DOHH2 (cell line): ENCODE results near the gene RLN3.
A peak's percentile ranks its signal among the peaks of the same experiment; 100 is the strongest.

Source experiments
- H3F3A ChIP-seq: fragments of 200-600 bp; sonication (generic), shearing (Covaris generic); 2 replicates; pipeline ENCODE4 v1.6.0; 2016; ENCODE audit warnings: antibody characterized with exemption, mild to moderate bottlenecking; ENCODE audit not compliant: control insufficient read depth, insufficient read depth
- H3K27ac ChIP-seq: fragments of 200-600 bp; sonication (generic); 2 replicates; pipeline ENCODE4 v1.5.1; 2014; ENCODE audit warnings: low read depth, mild to moderate bottlenecking, low read length, moderate library complexity
- H3K27me3 ChIP-seq: fragments of 200-600 bp; sonication (generic); 2 replicates; pipeline ENCODE4 v1.6.1; 2014; ENCODE audit warnings: mild to moderate bottlenecking, low read length, mixed read lengths; ENCODE audit not compliant: control insufficient read depth
- H3K36me3 ChIP-seq: fragments of 200-600 bp; sonication (generic); 2 replicates; pipeline ENCODE4 v1.6.1; 2014; ENCODE audit warnings: mild to moderate bottlenecking, low read length, moderate library complexity, mixed read lengths; ENCODE audit not compliant: control insufficient read depth
- H3K4me1 ChIP-seq: fragments of 200-600 bp; sonication (generic); 2 replicates; pipeline ENCODE4 v1.6.1; 2014; ENCODE audit warnings: mild to moderate bottlenecking, low read length, mixed read lengths; ENCODE audit not compliant: control insufficient read depth
- H3K4me2 ChIP-seq: fragments of 200-600 bp; sonication (generic); 2 replicates; pipeline ENCODE4 v1.6.0; 2014; ENCODE audit warnings: mild to moderate bottlenecking, low read length, moderate library complexity
- H3K4me3 ChIP-seq: fragments of 200-600 bp; sonication (generic); 2 replicates; pipeline ENCODE4 v1.5.1; 2014; ENCODE audit warnings: mild to moderate bottlenecking, low read length, mixed read lengths
- H3K79me2 ChIP-seq: fragments of 200-600 bp; sonication (generic); 2 replicates; pipeline ENCODE4 v1.6.1; 2014; ENCODE audit warnings: mild to moderate bottlenecking, low read length, mixed read lengths; ENCODE audit not compliant: control insufficient read depth
- H3K9me2 ChIP-seq: fragments of 200-600 bp; sonication (generic); replicated peaks from 2 replicates; pipeline ENCODE4 v1.6.1; 2014; ENCODE audit warnings: mild to moderate bottlenecking, low read length, mixed read lengths; ENCODE audit not compliant: control insufficient read depth
- H3K9me3 ChIP-seq: fragments of 200-600 bp; sonication (generic); 2 replicates; pipeline ENCODE4 v1.6.1; 2014; ENCODE audit warnings: antibody characterized with exemption, low read length, mixed read lengths; ENCODE audit not compliant: control insufficient read depth, insufficient read depth
- H4K20me1 ChIP-seq: fragments of 200-600 bp; sonication (generic); 2 replicates; pipeline ENCODE4 v1.6.0; 2014; ENCODE audit warnings: low read depth, mild to moderate bottlenecking, antibody characterized with exemption, low read length, moderate library complexity; ENCODE audit not compliant: control insufficient read depth, insufficient read depth
- EZH2phosphoT487 ChIP-seq: fragments of 200-600 bp; sonication (generic); IDR thresholded peaks from 2 replicates; pipeline ENCODE4 v1.6.1; 2017; ENCODE audit warnings: borderline replicate concordance, mild to moderate bottlenecking, antibody characterized with exemption, low read length, moderate library complexity, mixed read lengths
- TF ChIP-seq, protein P1 (sequence below): fragments of 200-600 bp; sonication (generic); IDR thresholded peaks from one replicate; pipeline ENCODE4 v1.5.1; 2014; ENCODE audit warnings: antibody characterized with exemption, mild to moderate bottlenecking, low read depth, low read length; ENCODE audit not compliant: poor library complexity, severe bottlenecking

Gene RLN3

DNA sequence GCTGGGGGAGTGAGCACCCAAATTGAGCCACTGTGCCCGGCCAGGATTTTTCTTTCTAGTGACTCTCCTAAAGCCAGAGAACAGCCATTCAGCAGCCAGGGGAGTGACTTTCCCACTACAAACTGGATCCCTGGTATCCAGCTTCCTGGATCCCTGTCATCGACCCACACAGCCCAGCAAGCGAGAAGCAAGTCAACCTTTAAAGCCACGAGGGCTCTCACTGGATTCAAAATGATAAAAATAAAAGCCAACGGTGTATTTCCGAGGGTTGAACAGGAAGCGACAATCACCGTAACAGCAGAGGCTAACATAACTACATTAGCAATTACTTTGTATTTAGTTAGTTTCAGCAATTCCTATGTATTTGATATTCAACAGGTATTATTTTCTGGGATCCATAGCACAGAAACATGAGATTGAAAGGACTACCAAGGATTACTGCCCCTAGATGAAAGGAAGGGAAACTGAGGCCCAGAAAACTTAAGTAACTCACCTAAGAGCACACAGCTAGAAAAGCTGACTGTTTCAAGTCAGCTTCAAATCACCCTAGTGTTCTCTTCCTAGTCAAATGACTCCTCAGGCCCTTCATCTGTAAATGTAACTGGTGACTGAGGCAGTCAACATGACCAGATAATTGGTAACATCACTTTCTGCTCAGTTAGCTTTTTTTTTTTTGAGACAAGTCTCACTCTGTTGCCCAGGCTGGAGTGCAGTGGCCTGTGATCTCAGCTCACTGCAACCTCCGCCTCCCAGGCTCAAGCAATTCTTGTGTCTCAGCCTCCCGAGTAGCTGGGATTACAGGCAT, 24.5 kb upstream of the RLN3 start:
- peak overlapping the region; percentile 94 for H3K4me2 ChIP-seq
- H3K9me2 ChIP-seq, result no peaks in the 10 kb centered on the region
- peaks cover 28% of the 10 kb centered on the region for H3F3A ChIP-seq
- peaks cover 62% of the 10 kb centered on the region for H3K4me1 ChIP-seq
- peaks cover 24% of the 10 kb centered on the region for H3K36me3 ChIP-seq
- H3K4me3 ChIP-seq, result peak overlapping the region; percentile 84
- H3K79me2 ChIP-seq, result peaks cover 61% of the 10 kb centered on the region
- H4K20me1 ChIP-seq, result no peaks in the 10 kb centered on the region
- TF ChIP-seq EZH2phosphoT487, result no peak
- TF ChIP-seq, protein P1, sequence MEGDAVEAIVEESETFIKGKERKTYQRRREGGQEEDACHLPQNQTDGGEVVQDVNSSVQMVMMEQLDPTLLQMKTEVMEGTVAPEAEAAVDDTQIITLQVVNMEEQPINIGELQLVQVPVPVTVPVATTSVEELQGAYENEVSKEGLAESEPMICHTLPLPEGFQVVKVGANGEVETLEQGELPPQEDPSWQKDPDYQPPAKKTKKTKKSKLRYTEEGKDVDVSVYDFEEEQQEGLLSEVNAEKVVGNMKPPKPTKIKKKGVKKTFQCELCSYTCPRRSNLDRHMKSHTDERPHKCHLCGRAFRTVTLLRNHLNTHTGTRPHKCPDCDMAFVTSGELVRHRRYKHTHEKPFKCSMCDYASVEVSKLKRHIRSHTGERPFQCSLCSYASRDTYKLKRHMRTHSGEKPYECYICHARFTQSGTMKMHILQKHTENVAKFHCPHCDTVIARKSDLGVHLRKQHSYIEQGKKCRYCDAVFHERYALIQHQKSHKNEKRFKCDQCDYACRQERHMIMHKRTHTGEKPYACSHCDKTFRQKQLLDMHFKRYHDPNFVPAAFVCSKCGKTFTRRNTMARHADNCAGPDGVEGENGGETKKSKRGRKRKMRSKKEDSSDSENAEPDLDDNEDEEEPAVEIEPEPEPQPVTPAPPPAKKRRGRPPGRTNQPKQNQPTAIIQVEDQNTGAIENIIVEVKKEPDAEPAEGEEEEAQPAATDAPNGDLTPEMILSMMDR, result no peak
- no peaks in the 10 kb centered on the region for H3K27me3 ChIP-seq
- H3K27ac ChIP-seq, result peak overlapping the region; percentile 90
- peaks cover 7% of the 10 kb centered on the region for H3K9me3 ChIP-seq

DNA sequence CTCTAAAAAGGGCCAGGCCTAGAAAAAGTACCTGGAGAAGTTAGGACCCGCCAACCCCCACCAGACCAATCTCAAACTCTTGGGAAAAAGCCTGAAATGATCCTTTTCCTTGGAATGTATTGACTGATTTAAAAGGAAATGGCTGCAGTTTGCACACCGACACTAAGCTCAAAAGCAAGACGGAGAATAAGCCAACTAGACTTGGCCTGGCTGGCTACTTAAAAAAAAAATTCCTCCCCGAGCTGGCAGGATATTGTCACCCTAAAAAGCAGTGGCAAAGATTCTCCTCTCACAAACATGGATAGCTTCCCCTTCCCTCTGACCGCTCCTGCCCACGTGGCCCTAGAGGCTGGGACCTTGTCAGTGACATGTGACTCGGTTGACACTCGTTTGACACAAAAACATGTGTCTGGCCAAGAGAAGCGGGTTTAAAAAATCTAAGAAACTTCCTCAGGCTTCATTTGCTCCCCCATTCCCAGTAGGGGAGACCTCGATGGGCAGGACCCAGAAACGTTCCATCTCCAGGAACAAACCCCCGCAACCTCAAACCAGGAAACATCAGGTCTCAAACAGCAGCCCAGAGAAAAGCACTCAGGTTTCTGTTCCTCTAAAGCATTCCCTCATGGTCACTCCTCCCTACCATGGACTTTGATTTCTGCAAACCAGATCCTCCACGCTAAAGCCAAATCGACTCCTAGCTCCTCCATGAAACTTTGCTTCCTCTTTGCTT, 23.2 kb upstream of the RLN3 start:
- H3K27ac ChIP-seq, result peak overlapping the region; percentile 90
- H3K4me1 ChIP-seq, result peaks cover 62% of the 10 kb centered on the region
- no peaks in the 10 kb centered on the region for H4K20me1 ChIP-seq
- H3K9me3 ChIP-seq, result no peaks in the 10 kb centered on the region
- H3K9me2 ChIP-seq, result no peaks in the 10 kb centered on the region
- peak overlapping the region; percentile 84 for H3K4me3 ChIP-seq
- TF ChIP-seq EZH2phosphoT487, result no peak
- TF ChIP-seq, protein P1, result no peak
- peaks cover 29% of the 10 kb centered on the region for H3F3A ChIP-seq
- peaks cover 50% of the 10 kb centered on the region for H3K79me2 ChIP-seq
- no peaks in the 10 kb centered on the region for H3K27me3 ChIP-seq
- H3K36me3 ChIP-seq, result peaks cover 11% of the 10 kb centered on the region
- peak overlapping the region; percentile 94 for H3K4me2 ChIP-seq

DNA sequence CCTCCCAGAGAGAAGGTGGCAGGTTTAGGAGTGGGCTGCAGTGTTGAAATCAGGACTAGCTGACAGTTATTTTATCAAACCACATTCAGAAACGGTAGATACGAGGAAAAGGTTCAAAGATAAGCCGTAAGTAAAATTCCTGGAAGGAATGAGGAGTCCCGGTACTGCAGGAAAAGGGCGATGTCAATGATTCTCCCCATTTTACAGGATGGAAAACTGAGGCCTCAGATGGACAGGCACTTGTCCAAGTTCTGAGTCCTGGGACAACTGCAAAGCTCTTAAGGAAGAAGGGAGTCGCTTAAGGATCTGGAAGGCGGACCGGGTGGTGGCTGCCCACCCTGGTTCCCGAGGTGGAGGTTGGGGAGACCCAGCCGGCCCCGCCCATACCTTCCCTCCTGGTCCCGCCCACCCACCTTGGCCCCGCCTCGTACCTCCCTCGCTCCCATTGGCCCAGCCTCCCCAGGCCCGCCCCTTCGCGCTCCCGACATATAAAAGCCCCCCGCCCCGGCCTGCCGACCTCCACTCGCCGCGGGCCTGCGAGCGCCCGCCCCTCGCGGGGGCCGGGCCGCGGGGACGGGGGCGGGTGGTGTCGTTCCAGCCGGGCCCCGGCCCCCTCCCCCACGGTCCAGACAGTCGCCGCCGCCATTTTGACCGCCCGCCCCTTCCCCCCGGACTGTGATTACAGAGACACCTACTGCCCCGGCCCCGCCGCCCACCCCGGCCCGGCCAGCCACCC, 22.4 kb upstream of the RLN3 start:
- Histone ChIP-seq H3K4me2 (peak overlapping the region; percentile 94), H3K4me3 (peak overlapping the region; percentile 84), H4K20me1 (no peaks in the 10 kb centered on the region), H3K27ac (peak overlapping the region; percentile 90), H3K9me3 (no peaks in the 10 kb centered on the region), H3K4me1 (peaks cover 60% of the 10 kb centered on the region), H3K27me3 (no peaks in the 10 kb centered on the region), H3K9me2 (no peaks in the 10 kb centered on the region), H3K79me2 (peaks cover 43% of the 10 kb centered on the region), H3F3A (peaks cover 29% of the 10 kb centered on the region), H3K36me3 (peaks cover 4% of the 10 kb centered on the region)
- TF ChIP-seq, protein P1, result no peak
- TF ChIP-seq EZH2phosphoT487, result no peak
